Heart left ventricle (tissue), 13 donors: Measurements from ENCODE around the gene TPRG1L.

ENCODE experiments used
- POLR2A ChIP-seq, 2 donors: fragments of 450-650 bp; IDR thresholded peaks; one replicate each; pipeline ENCODE4 v1.6.1; 2017; ENCODE audit warnings: antibody characterized with exemption in 2 of 2, mild to moderate bottlenecking in 2 of 2, moderate library complexity in 2 of 2
- TF ChIP-seq, protein P1 (sequence below), 12 donors: fragments of 200-600 bp; sonication (generic) in 4 of 12; IDR thresholded peaks; one replicate each; pipeline versions ENCODE4 v1.5.0 to v1.8.0; 2018 to 2022; ENCODE audit warnings: antibody characterized with exemption in 12 of 12, mild to moderate bottlenecking in 5 of 12
- donor health status: ischemic (EF 13 %, LVEDD 7.1; RV severe dilation, severe dysfunction).
- donor health status: DM: no; HTN: yes; CAD: no.
- donor health status: DM: no; HTN: no; CAD: no.
- donor health status: ischemic (EF 25% LVEDD 6.9; RV normal size, moderate dysfunction).
- donor health status: ischemic (EF 25% LVEDD 5.7; RV mildly dilated, moderate dysfunction).
- donor health status: ischemic (EF 35%, LVEDD 5.7; RV mildly dilated, moderate dysfunction).
- donor health status: nonischemic (EF 11% LVEDD 7.7; RV severe dilation, severe dysfunction).
- donor health status: DM: yes; HTN: yes; CAD: no.
- donor health status: PGD.
- donor health status: ischemic (EF 29% LVEDD 5.4; RV normal size, mild dysfunction).
- donor health status: nonischemic (EF 23%, LVEDD 6.1; RV moderate dilation, normal function).

- TF ChIP-seq, protein P1, sequence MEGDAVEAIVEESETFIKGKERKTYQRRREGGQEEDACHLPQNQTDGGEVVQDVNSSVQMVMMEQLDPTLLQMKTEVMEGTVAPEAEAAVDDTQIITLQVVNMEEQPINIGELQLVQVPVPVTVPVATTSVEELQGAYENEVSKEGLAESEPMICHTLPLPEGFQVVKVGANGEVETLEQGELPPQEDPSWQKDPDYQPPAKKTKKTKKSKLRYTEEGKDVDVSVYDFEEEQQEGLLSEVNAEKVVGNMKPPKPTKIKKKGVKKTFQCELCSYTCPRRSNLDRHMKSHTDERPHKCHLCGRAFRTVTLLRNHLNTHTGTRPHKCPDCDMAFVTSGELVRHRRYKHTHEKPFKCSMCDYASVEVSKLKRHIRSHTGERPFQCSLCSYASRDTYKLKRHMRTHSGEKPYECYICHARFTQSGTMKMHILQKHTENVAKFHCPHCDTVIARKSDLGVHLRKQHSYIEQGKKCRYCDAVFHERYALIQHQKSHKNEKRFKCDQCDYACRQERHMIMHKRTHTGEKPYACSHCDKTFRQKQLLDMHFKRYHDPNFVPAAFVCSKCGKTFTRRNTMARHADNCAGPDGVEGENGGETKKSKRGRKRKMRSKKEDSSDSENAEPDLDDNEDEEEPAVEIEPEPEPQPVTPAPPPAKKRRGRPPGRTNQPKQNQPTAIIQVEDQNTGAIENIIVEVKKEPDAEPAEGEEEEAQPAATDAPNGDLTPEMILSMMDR (IDR thresholded peaks at IDR 0.05) = no peak
- TF ChIP-seq POLR2A (IDR thresholded peaks at IDR 0.05) = no peak
These were observed 45.2 kb upstream of the TPRG1L start for GRCh38 chr1:3579626-3580025.
